GM12892 (cell line): ENCODE data around the gene KLC1.

Experiments used
- POLR2A ChIP-seq: IDR thresholded peaks from 2 replicates; pipeline ENCODE4 v1.6.1; 2011; ENCODE audit warnings: low read depth, low read length, control low read depth
- POLR2AphosphoS5 ChIP-seq: IDR thresholded peaks from 2 replicates; pipeline ENCODE4 v1.6.1; 2011; ENCODE audit warnings: low read depth, low read length, control low read depth
- TAF1 ChIP-seq: IDR thresholded peaks from 2 replicates; pipeline ENCODE4 v1.6.1; 2011; ENCODE audit warnings: low read depth, mild to moderate bottlenecking, control low read depth, low read length, borderline replicate concordance

- TF ChIP-seq POLR2A (no peak), POLR2AphosphoS5 (no peak), TAF1 (no peak)
Observed at GRCh38 chr14:103687712-103688111, 58.7 kb downstream of the KLC1 start.
